GM23338 (cell line): ENCODE measurements around the gene ZBTB2. TPM values are rescaled to one million over a fixed set of nuclear protein-coding genes. Genes with fewer than 3 reads are reported as not detected.

Source experiments
- ATAC-seq: fragments of 200-7000 bp; cut with Tn5 transposase; 3 replicates; pipeline ENCODE4 v1.9.1; 2020
- DNase-seq: peaks from one replicate; pipeline ENCODE4 v3.0.0-alpha.2; 2015; ENCODE audit warnings: low spot score
- H2AFZ ChIP-seq: fragments of 200-600 bp; sonication (generic); 2 replicates; pipeline ENCODE4 v1.8.0; 2016; ENCODE audit warnings: antibody characterized with exemption, mild to moderate bottlenecking, moderate library complexity
- H3F3A ChIP-seq: fragments of 200-600 bp; sonication (generic); replicated peaks from 2 replicates; pipeline ENCODE4 v1.8.0; 2017; ENCODE audit warnings: antibody characterized with exemption, mixed run types, low read depth
- H3K27ac ChIP-seq: fragments of 200-600 bp; sonication (generic); 2 replicates; pipeline ENCODE4 v1.6.1; 2016; ENCODE audit warnings: low read depth
- H3K27me3 ChIP-seq: fragments of 200-600 bp; sonication (generic); 2 replicates; pipeline ENCODE4 v1.8.0; 2016; ENCODE audit warnings: mild to moderate bottlenecking, mixed run types, moderate library complexity; ENCODE audit not compliant: insufficient read depth
- H3K36me3 ChIP-seq: fragments of 200-600 bp; sonication (generic); 2 replicates; pipeline ENCODE4 v1.8.0; 2016; ENCODE audit warnings: mild to moderate bottlenecking; ENCODE audit not compliant: insufficient read depth
- H3K4me1 ChIP-seq: fragments of 200-600 bp; sonication (generic); 2 replicates; pipeline ENCODE4 v1.8.0; 2016; ENCODE audit warnings: mild to moderate bottlenecking, moderate library complexity; ENCODE audit not compliant: insufficient read depth
- H3K4me2 ChIP-seq: fragments of 200-600 bp; sonication (generic); 2 replicates; pipeline ENCODE4 v1.7.1; 2017; ENCODE audit warnings: mixed run types
- H3K4me3 ChIP-seq: fragments of 200-600 bp; sonication (generic); 2 replicates; pipeline ENCODE4 v1.6.1; 2016; ENCODE audit warnings: mixed run types
- H3K79me2 ChIP-seq: fragments of 200-600 bp; sonication (generic); replicated peaks from 2 replicates; pipeline ENCODE4 v1.8.0; 2017; ENCODE audit warnings: mild to moderate bottlenecking; ENCODE audit not compliant: insufficient read depth
- H3K9me2 ChIP-seq: fragments of 200-600 bp; sonication (generic); 2 replicates; pipeline ENCODE4 v1.8.0; 2017; ENCODE audit not compliant: insufficient read depth
- H4K20me1 ChIP-seq: fragments of 200-600 bp; sonication (generic); replicated peaks from 2 replicates; pipeline ENCODE4 v1.8.0; 2017; ENCODE audit warnings: mild to moderate bottlenecking; ENCODE audit not compliant: insufficient read depth
- H3K27ac Mint-ChIP-seq: 2 replicates; pipeline ENCODE4 v1.8.0; 2020; ENCODE audit warnings: inconsistent platforms, mild to moderate bottlenecking, moderate library complexity, mixed read lengths
- H3K27me3 Mint-ChIP-seq: 3 replicates; pipeline ENCODE4 v1.8.0; 2022; ENCODE audit warnings: low read depth, mild to moderate bottlenecking, moderate library complexity, mixed read lengths, inconsistent platforms; ENCODE audit not compliant: insufficient read depth, poor library complexity
- H3K36me3 Mint-ChIP-seq: 3 replicates; pipeline ENCODE4 v1.8.0; 2021; ENCODE audit warnings: low read depth, mild to moderate bottlenecking, inconsistent platforms, moderate library complexity, mixed read lengths
- H3K4me1 Mint-ChIP-seq: 3 replicates; pipeline ENCODE4 v1.8.0; 2020; ENCODE audit warnings: mild to moderate bottlenecking, inconsistent platforms, mixed read lengths
- H3K4me3 Mint-ChIP-seq: 3 replicates; pipeline ENCODE4 v1.8.0; 2021; ENCODE audit warnings: moderate library complexity, mild to moderate bottlenecking, inconsistent platforms, mixed read lengths
- H3K9me3 Mint-ChIP-seq: 3 replicates; pipeline ENCODE4 v1.8.0; 2020; ENCODE audit warnings: moderate library complexity, mild to moderate bottlenecking, inconsistent platforms, mixed read lengths
- CTCF ChIP-seq, 2 experiments: fragments of 200-600 bp in 1 of 2; sonication (generic) in 1 of 2; conservative IDR thresholded peaks; 2 replicates each; pipeline versions ENCODE4 v1.5.1 to v1.6.1; 2016 to 2017; ENCODE audit warnings: antibody characterized with exemption in 2 of 2, low read depth in 2 of 2, mild to moderate bottlenecking in 2 of 2, moderate library complexity in 1 of 2
- NANOG ChIP-seq: IDR thresholded peaks from 2 replicates; pipeline ENCODE4 v1.6.1; 2016; ENCODE audit warnings: antibody characterized with exemption, borderline replicate concordance
- REST ChIP-seq: IDR thresholded peaks from one replicate; pipeline ENCODE4 v1.6.1; 2018; ENCODE audit warnings: antibody characterized with exemption; ENCODE audit not compliant: unreplicated experiment
- STAT1 ChIP-seq: IDR thresholded peaks from one replicate; pipeline ENCODE4 v1.6.1; 2016; ENCODE audit warnings: antibody characterized with exemption; ENCODE audit not compliant: unreplicated experiment
- ZNF114 ChIP-seq: fragments of 250-450 bp; sonication (Bioruptor Pico); IDR thresholded peaks from 2 replicates; pipeline ENCODE4 v1.5.0; 2020; ENCODE audit warnings: mild to moderate bottlenecking, moderate library complexity
- ZNF462 ChIP-seq: fragments of 250-450 bp; sonication (Bioruptor Pico); IDR thresholded peaks from 2 replicates; pipeline ENCODE4 v1.5.0; 2020; ENCODE audit warnings: mild to moderate bottlenecking, moderate library complexity
- polyA plus RNA-seq: library from polyadenylated mRNA; unstranded; fragments of >200 nt; fragmentation: Nextera tagmentation; extraction: Ambion mirVana; gene quantifications from 2 replicates; pipeline ENCODE4 v1.2.1, GENCODE V29; 2016
- total RNA-seq: library from RNA; depleted of rRNA; stranded (reverse); fragments of >200 nt; shearing (Covaris generic); gene quantifications from 2 replicates; pipeline ENCODE4 v1.2.3, GENCODE V29; 2014

The ZBTB2 gene
- total and polyA plus RNA-seq, 2 experiments from 2014 or later: 11.4 to 21.9 TPM

DNA sequence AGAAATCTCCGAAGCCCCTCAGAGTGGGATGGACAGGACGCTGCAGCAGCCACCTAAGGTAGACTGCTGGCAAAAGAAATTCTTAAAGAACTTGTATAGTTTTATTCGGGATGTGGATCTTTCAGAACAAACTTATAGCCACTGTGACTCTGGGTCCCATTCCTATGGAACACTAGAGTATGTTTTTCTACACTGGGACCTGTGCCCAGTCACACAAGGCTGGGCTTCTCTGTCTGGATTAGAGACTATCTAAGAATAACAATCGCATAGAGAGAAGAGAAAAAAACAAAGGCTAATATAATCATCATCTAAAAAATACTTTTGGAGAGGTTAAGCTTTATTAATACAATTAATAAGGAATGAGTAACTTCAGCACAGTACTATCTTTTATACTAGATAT lies 31.6 kb upstream of the ZBTB2 start:
- Histone ChIP-seq H3K36me3 (peaks cover 55% of the 10 kb centered on the region), H3K9me2 (no peaks in the 10 kb centered on the region), H3F3A (no peaks in the 10 kb centered on the region), H3K27ac (no peak overlapping the region), H3K79me2 (no peaks in the 10 kb centered on the region), H3K4me3 (no peak overlapping the region), H3K27me3 (no peaks in the 10 kb centered on the region), H4K20me1 (no peaks in the 10 kb centered on the region), H2AFZ (no peak overlapping the region), H3K4me2 (no peak overlapping the region), H3K4me1 (no peaks in the 10 kb centered on the region)
- no peak overlapping the region for H3K27ac Mint-ChIP-seq
- no peaks in the 10 kb centered on the region for H3K4me1 Mint-ChIP-seq
- no peaks in the 10 kb centered on the region for H3K9me3 Mint-ChIP-seq
- H3K36me3 Mint-ChIP-seq: peaks cover 57% of the 10 kb centered on the region
- TF ChIP-seq CTCF (conservative IDR thresholded peaks at IDR 0.05; ENCODE audit: low read depth in 2 of 2): no peak
- no peak for TF ChIP-seq REST
- ATAC-seq: no peak
- peaks cover 6% of the 10 kb centered on the region for H3K27me3 Mint-ChIP-seq
- H3K4me3 Mint-ChIP-seq: no peak overlapping the region
- DNase-seq: no peak

- no peaks in the 10 kb centered on the region for H4K20me1 ChIP-seq
- no peaks in the 10 kb centered on the region for H3F3A ChIP-seq
- H3K36me3 Mint-ChIP-seq: peaks cover 66% of the 10 kb centered on the region
- peaks cover 7% of the 10 kb centered on the region for H3K27me3 Mint-ChIP-seq
- H3K4me3 Mint-ChIP-seq: no peak overlapping the region
- no peak overlapping the region for H2AFZ ChIP-seq
- no peak overlapping the region for H3K4me3 ChIP-seq
- no peaks in the 10 kb centered on the region for H3K79me2 ChIP-seq
- ATAC-seq: no peak
- H3K9me2 ChIP-seq: no peaks in the 10 kb centered on the region
- no peaks in the 10 kb centered on the region for H3K4me1 Mint-ChIP-seq
- H3K4me2 ChIP-seq: no peak overlapping the region
- H3K4me1 ChIP-seq: no peaks in the 10 kb centered on the region
- no peak overlapping the region for H3K27ac ChIP-seq
- H3K27ac Mint-ChIP-seq: no peak overlapping the region
- H3K36me3 ChIP-seq: peaks cover 49% of the 10 kb centered on the region
- H3K9me3 Mint-ChIP-seq: no peaks in the 10 kb centered on the region
- H3K27me3 ChIP-seq: no peaks in the 10 kb centered on the region
- no peak for DNase-seq
- TF ChIP-seq NANOG: no peak
- TF ChIP-seq ZNF114: no peak
- no peak for TF ChIP-seq STAT1
- no peak for TF ChIP-seq REST
- no peak for TF ChIP-seq ZNF462 (CRISPR knock-in tag)
These were observed 26.1 kb upstream of the ZBTB2 start for GRCh38 chr6:151417477-151417876.
